Bronchial epithelial cell (primary cell): Measurements from ENCODE around the gene STAT5B. TPM values are rescaled to one million over a fixed set of nuclear protein-coding genes. Genes with fewer than 3 reads are reported as not detected.
"Not testable (repeated sequence)": the region's sequence is repeated elsewhere in the genome, so short reads cannot be mapped to it uniquely, and the experiment has no call there.

Experiments
- DNase-seq: peaks from one replicate; pipeline ENCODE4 v3.0.0-alpha.2; 2010; ENCODE audit warnings: low read depth
- FAIRE-seq: peaks from 2 replicates; lab custom pipeline; 2011; peaks lifted over from hg19 to GRCh38; lab: Jason Lieb, UNC
- H3K27me3 ChIP-seq: 2 replicates; pipeline ENCODE4 v1.5.1; 2011; ENCODE audit warnings: low read length; ENCODE audit not compliant: control insufficient read depth, insufficient read depth
- H3K36me3 ChIP-seq: 2 replicates; pipeline ENCODE4 v1.5.1; 2011; ENCODE audit warnings: low read length; ENCODE audit not compliant: control insufficient read depth, insufficient read depth
- H3K4me3 ChIP-seq: 2 replicates; pipeline ENCODE4 v1.5.1; 2011; ENCODE audit warnings: mild to moderate bottlenecking, low read depth, low read length, control low read depth
- CTCF ChIP-seq: IDR thresholded peaks from 2 replicates; pipeline ENCODE4 v1.5.1; 2011; ENCODE audit warnings: mild to moderate bottlenecking, moderate library complexity, low read length, control low read depth, inconsistent platforms; ENCODE audit not compliant: insufficient read depth, severe bottlenecking
- total RNA-seq: library from RNA; depleted of rRNA; stranded (reverse); fragments of >200 nt; gene quantifications from 2 replicates; pipeline ENCODE4 v1.2.1, GENCODE V29; 2014

Gene STAT5B
- total RNA-seq, 1 donor from 2014 or later, result 11.6 TPM

GRCh38 chr17:42190491-42191274 lies 85.5 kb downstream of the STAT5B start:
- Histone ChIP-seq H3K27me3 (peaks cover 1% of the 10 kb centered on the region), H3K4me3 (no peak overlapping the region), H3K36me3 (no peaks in the 10 kb centered on the region)
- DNase-seq, result no peak
- TF ChIP-seq CTCF, result no peak
- FAIRE-seq, result no peak

GRCh38 chr17:42189651-42189965 lies 86.6 kb downstream of the STAT5B start:
- no peak for TF ChIP-seq CTCF
- Histone ChIP-seq H3K36me3 (no peaks in the 10 kb centered on the region), H3K27me3 (peaks cover 2% of the 10 kb centered on the region), H3K4me3 (no peak overlapping the region)
- DNase-seq (no peak), FAIRE-seq (no peak)

- TF ChIP-seq CTCF, result no peak
Measured at GRCh38 chr17:42188749-42189650, 87.2 kb downstream of the STAT5B start.

GRCh38 chr17:42187833-42188232 lies 88.4 kb downstream of the STAT5B start:
- FAIRE-seq, result no peak
- no peak for DNase-seq
- TF ChIP-seq CTCF, result no peak

More at GRCh38 chr17:42188749-42189650, 87.2 kb downstream of the STAT5B start:
- Histone ChIP-seq H3K36me3 (no peaks in the 10 kb centered on the region), H3K27me3 (peaks cover 2% of the 10 kb centered on the region), H3K4me3 (no peak overlapping the region)
- no peak for FAIRE-seq
- DNase-seq, result no peak

GRCh38 chr17:42186191-42186590 lies 90.0 kb downstream of the STAT5B start:
- H3K27me3 ChIP-seq, H3K36me3 ChIP-seq, FAIRE-seq, H3K4me3 ChIP-seq, DNase-seq: not testable (repeated sequence)

More at GRCh38 chr17:42187833-42188232, 88.4 kb downstream of the STAT5B start:
- Histone ChIP-seq H3K36me3 (no peaks in the 10 kb centered on the region), H3K27me3 (peaks cover 2% of the 10 kb centered on the region), H3K4me3 (no peak overlapping the region)

- FAIRE-seq (no peak), DNase-seq (no peak)
- peaks cover 13% of the 10 kb centered on the region for H3K27me3 ChIP-seq
- no peak overlapping the region for H3K4me3 ChIP-seq
- no peak for TF ChIP-seq CTCF
- H3K36me3 ChIP-seq, result no peaks in the 10 kb centered on the region
Measured at GRCh38 chr17:42185621-42185930, 90.6 kb downstream of the STAT5B start.
